Measurements from ENCODE around the gene SLPI.

SLPI gene

GRCh38 chr20:45254383-45255262, at the start of gene SLPI:
Gene SLPI, minus strand, starts transcription at chr20:45254564. Its CDS starts 21 bp downstream, at chr20:45254543.
- no peak for DNase-seq (ENCODE audit: low read depth in 1 of 2, low spot score in 1 of 2)

GRCh38 chr20:45303586-45304463, 49.5 kb upstream of the SLPI start:
- no peak for DNase-seq (ENCODE audit: low read depth in 1 of 2, low spot score in 1 of 2)

GRCh38 chr20:45301824-45302271, 47.5 kb upstream of the SLPI start:
- DNase-seq (ENCODE audit: low read depth in 1 of 2, low spot score in 1 of 2) = no peak

- DNase-seq (ENCODE audit: low read depth in 1 of 2, low spot score in 1 of 2) = no peak
These were observed 46.6 kb upstream of the SLPI start for GRCh38 chr20:45300961-45301360.

- DNase-seq (ENCODE audit: low read depth in 1 of 2, low spot score in 1 of 2) = no peak
These were observed 45.4 kb upstream of the SLPI start for GRCh38 chr20:45299786-45300185.

GRCh38 chr20:45297786-45298497, 43.6 kb upstream of the SLPI start:
- no peak for DNase-seq (ENCODE audit: low read depth in 1 of 2, low spot score in 1 of 2)

- DNase-seq (ENCODE audit: low read depth in 1 of 2, low spot score in 1 of 2) = no peak
These were observed 40.3 kb upstream of the SLPI start for GRCh38 chr20:45294659-45295058.

- DNase-seq (ENCODE audit: low read depth in 1 of 2, low spot score in 1 of 2) = no peak
These were observed 39.6 kb upstream of the SLPI start for GRCh38 chr20:45294003-45294368.

GRCh38 chr20:45293041-45294002, 39.0 kb upstream of the SLPI start:
- DNase-seq (ENCODE audit: low read depth in 1 of 2, low spot score in 1 of 2) = peak; percentile 66 to 76

- DNase-seq (ENCODE audit: low read depth in 1 of 2, low spot score in 1 of 2) = no peak
These were observed 38.0 kb upstream of the SLPI start for GRCh38 chr20:45292343-45292742.

- DNase-seq (ENCODE audit: low read depth in 1 of 2, low spot score in 1 of 2) = no peak
These were observed 37.2 kb upstream of the SLPI start for GRCh38 chr20:45291526-45291925.

GRCh38 chr20:45290677-45291355, 36.5 kb upstream of the SLPI start:
- peak; percentile 37 to 39 for DNase-seq (ENCODE audit: low read depth in 1 of 2, low spot score in 1 of 2)

GRCh38 chr20:45289942-45290676, 35.7 kb upstream of the SLPI start:
- DNase-seq (ENCODE audit: low read depth in 1 of 2, low spot score in 1 of 2) = no peak

GRCh38 chr20:45288860-45289259, 34.5 kb upstream of the SLPI start:
- DNase-seq (ENCODE audit: low read depth in 1 of 2, low spot score in 1 of 2) = no peak

GRCh38 chr20:45288376-45288775, 34.0 kb upstream of the SLPI start:
- DNase-seq (ENCODE audit: low read depth in 1 of 2, low spot score in 1 of 2) = no peak

GRCh38 chr20:45283551-45284057, 29.2 kb upstream of the SLPI start:
- no peak for DNase-seq (ENCODE audit: low read depth in 1 of 2, low spot score in 1 of 2)

- DNase-seq (ENCODE audit: low read depth in 1 of 2, low spot score in 1 of 2) = no peak
These were observed 28.6 kb upstream of the SLPI start for GRCh38 chr20:45282700-45283550.

GRCh38 chr20:45279992-45280391, 25.6 kb upstream of the SLPI start:
- no peak for DNase-seq (ENCODE audit: low read depth in 1 of 2, low spot score in 1 of 2)
